Epithelial cell of prostate (primary cell): ENCODE measurements around the gene AFDN.

Source experiments
- DNase-seq: peaks from one replicate; pipeline ENCODE4 v3.0.0-alpha.2; 2011; ENCODE audit warnings: low read depth, low spot score
- H3K27ac ChIP-seq: fragments of 450-650 bp; 2 replicates; pipeline ENCODE4 v1.5.1; 2017; ENCODE audit warnings: mild to moderate bottlenecking

The AFDN gene

GRCh38 chr6:167811442-167812087 lies 15.1 kb upstream of the AFDN start:
- DNase-seq, result no peak
- H3K27ac ChIP-seq, result no peak overlapping the region

GRCh38 chr6:167812088-167812487 lies 14.6 kb upstream of the AFDN start:
- H3K27ac ChIP-seq, result no peak overlapping the region
- DNase-seq, result no peak

GRCh38 chr6:167815296-167815980 lies 11.3 kb upstream of the AFDN start:
- no peak overlapping the region for H3K27ac ChIP-seq
- DNase-seq, result no peak

GRCh38 chr6:167817016-167817415 lies 9.7 kb upstream of the AFDN start:
- no peak overlapping the region for H3K27ac ChIP-seq

GRCh38 chr6:167817729-167818128 lies 9.0 kb upstream of the AFDN start:
- no peak overlapping the region for H3K27ac ChIP-seq
- DNase-seq, result no peak

More at GRCh38 chr6:167817016-167817415, 9.7 kb upstream of the AFDN start:
- DNase-seq, result no peak

GRCh38 chr6:167819576-167819975 lies 7.1 kb upstream of the AFDN start:
- H3K27ac ChIP-seq, result no peak overlapping the region
- DNase-seq, result no peak

- H3K27ac ChIP-seq, result no peak overlapping the region
- no peak for DNase-seq
These were observed 6.0 kb upstream of the AFDN start for GRCh38 chr6:167820681-167821080.

- no peak for DNase-seq
- H3K27ac ChIP-seq, result no peak overlapping the region
These were observed 1.9 kb upstream of the AFDN start for GRCh38 chr6:167824591-167825331.

- DNase-seq, result no peak
- peak overlapping the region; percentile 84 for H3K27ac ChIP-seq
These were observed 1.1 kb upstream of the AFDN start for GRCh38 chr6:167825332-167826229.

GRCh38 chr6:167826230-167826895 lies 348 bp upstream of the AFDN start:
- peak overlapping the region; percentile 84 for H3K27ac ChIP-seq
- DNase-seq, result no peak

GRCh38 chr6:167827583-167828324 lies 1.0 kb downstream of the AFDN start:
- H3K27ac ChIP-seq, result peak overlapping the region; percentile 84
- DNase-seq, result no peak

GRCh38 chr6:167828325-167828956 lies 1.7 kb downstream of the AFDN start:
- H3K27ac ChIP-seq, result peak overlapping the region; percentile 84
- DNase-seq, result no peak

- no peak for DNase-seq
- peak overlapping the region; percentile 84 for H3K27ac ChIP-seq
These were observed 2.8 kb downstream of the AFDN start for GRCh38 chr6:167829513-167829912.

GRCh38 chr6:167831281-167831828 lies 4.6 kb downstream of the AFDN start:
- no peak for DNase-seq
- H3K27ac ChIP-seq, result peak overlapping the region; percentile 84

- no peak for DNase-seq
- peak overlapping the region; percentile 84 for H3K27ac ChIP-seq
These were observed 6.0 kb downstream of the AFDN start for GRCh38 chr6:167832497-167833395.

GRCh38 chr6:167833396-167833763 lies 6.7 kb downstream of the AFDN start:
- no peak for DNase-seq

GRCh38 chr6:167835260-167835659 lies 8.5 kb downstream of the AFDN start:
- no peak for DNase-seq
- H3K27ac ChIP-seq, result no peak overlapping the region

More at GRCh38 chr6:167833396-167833763, 6.7 kb downstream of the AFDN start:
- H3K27ac ChIP-seq, result peak overlapping the region; percentile 84
